HepG2 (cell line): Measurements from ENCODE around the gene TMEM184B. TPM values are rescaled to one million over a fixed set of nuclear protein-coding genes. Genes with fewer than 3 reads are reported as not detected.

ENCODE experiments used
- ATF7 ChIP-seq, 2 experiments: fragments of 450-650 bp in 1 of 2; sonication (generic) in 1 of 2; formaldehyde crosslinking in 1 of 2; IDR thresholded peaks; 2 replicates each; pipeline versions ENCODE4 v1.4.0 to v1.6.1; 2016 to 2020; ENCODE audit warnings: antibody characterized with exemption in 1 of 2, mild to moderate bottlenecking in 1 of 2, missing genetic modification reagents in 1 of 2
- CC2D1A ChIP-seq: sonication (generic); formaldehyde crosslinking; IDR thresholded peaks from 2 replicates; pipeline ENCODE4 v1.8.1; 2023; ENCODE audit warnings: mild to moderate bottlenecking, missing genetic modification reagents
- CENPT ChIP-seq: sonication (generic); formaldehyde crosslinking; IDR thresholded peaks from 2 replicates; pipeline ENCODE4 v1.8.0; 2022; ENCODE audit warnings: low read depth, mild to moderate bottlenecking, moderate library complexity, missing genetic modification reagents
- EZH2 ChIP-seq: conservative IDR thresholded peaks from 2 replicates; pipeline ENCODE4 v1.6.1; 2012; ENCODE audit warnings: mild to moderate bottlenecking, low read depth, low read length, moderate library complexity
- ISX ChIP-seq: sonication (generic); formaldehyde crosslinking; conservative IDR thresholded peaks from 2 replicates; pipeline ENCODE4 v1.5.0; 2020; ENCODE audit warnings: missing genetic modification reagents
- KMT2B ChIP-seq: IDR thresholded peaks from 2 replicates; pipeline ENCODE4 v1.6.1; 2016; ENCODE audit warnings: missing genetic modification reagents, missing compliant biosample characterization
- MED1 ChIP-seq: sonication (generic); formaldehyde crosslinking; IDR thresholded peaks from 2 replicates; pipeline ENCODE4 v1.4.0; 2020; ENCODE audit warnings: missing genetic modification reagents
- NKX3-1 ChIP-seq: sonication (generic); formaldehyde crosslinking; IDR thresholded peaks from 2 replicates; pipeline ENCODE4 v1.5.0; 2020; ENCODE audit warnings: missing genetic modification reagents
- SALL1 ChIP-seq: sonication (generic); formaldehyde crosslinking; IDR thresholded peaks from 2 replicates; pipeline ENCODE4 v1.8.0; 2022; ENCODE audit warnings: mild to moderate bottlenecking, missing genetic modification reagents
- ZFP41 ChIP-seq: sonication (generic); formaldehyde crosslinking; IDR thresholded peaks from 2 replicates; pipeline ENCODE4 v1.4.0; 2020; ENCODE audit warnings: mild to moderate bottlenecking, missing genetic modification reagents, borderline replicate concordance
- ZNF335 ChIP-seq: sonication (generic); formaldehyde crosslinking; IDR thresholded peaks from 2 replicates; pipeline ENCODE4 v1.4.0; 2020; ENCODE audit warnings: missing genetic modification reagents
- ZNF343 ChIP-seq: sonication (generic); formaldehyde crosslinking; IDR thresholded peaks from 2 replicates; pipeline ENCODE4 v1.4.0; 2020; ENCODE audit warnings: mild to moderate bottlenecking, missing genetic modification reagents
- ZNF660 ChIP-seq: sonication (generic); formaldehyde crosslinking; IDR thresholded peaks from 2 replicates; pipeline ENCODE4 v1.5.1; 2020; ENCODE audit warnings: mild to moderate bottlenecking, low read depth, missing genetic modification reagents, borderline replicate concordance
- polyA plus RNA-seq, 8 experiments: library from polyadenylated mRNA; depleted of rRNA in 3 of 8; stranded (reverse) in 7 of 8; unstranded in 1 of 8; fragments of >200 nt; fragmentation: Illumina TruSeq in 4 of 8; extraction: Trizol in 4 of 8; gene quantifications; 2 replicates each; pipeline versions ENCODE4 v1.2.1 to v1.2.3, GENCODE V29; 2011 to 2016; ENCODE audit warnings: low read depth in 4 of 8, missing spikeins in 1 of 8, mixed read lengths in 1 of 8; ENCODE audit not compliant: insufficient read depth in 1 of 8
- total RNA-seq, 5 experiments: library from RNA; depleted of rRNA; stranded (reverse); fragments of >200 nt; fragmentation: Illumina TruSeq; extraction: Trizol; gene quantifications; 2 replicates each; pipeline ENCODE4 v1.2.3, GENCODE V29; 2016; ENCODE audit warnings: low read depth in 1 of 5
- TF ChIP-seq, protein P1 (sequence below), 2 experiments: fragments of 450-650 bp in 1 of 2; sonication (generic) in 1 of 2; formaldehyde crosslinking in 1 of 2; IDR thresholded peaks; 2 replicates each; pipeline versions ENCODE4 v1.6.1 to v1.8.0; 2016 to 2022; ENCODE audit warnings: antibody characterized with exemption in 1 of 2, mild to moderate bottlenecking in 1 of 2, missing genetic modification reagents in 1 of 2
- TF ChIP-seq, protein P2 (sequence below): sonication (generic); formaldehyde crosslinking; IDR thresholded peaks from 2 replicates; pipeline ENCODE4 v1.4.0; 2020; ENCODE audit warnings: missing genetic modification reagents
- TF ChIP-seq, protein P3 (sequence below): IDR thresholded peaks from 2 replicates; pipeline ENCODE4 v1.6.1; 2016
- TF ChIP-seq, protein P4 (sequence below): sonication (generic); formaldehyde crosslinking; IDR thresholded peaks from 2 replicates; pipeline ENCODE4 v1.4.0; 2020; ENCODE audit warnings: missing genetic modification reagents

TMEM184B gene
- total and polyA plus RNA-seq, 2 of the 13 experiments (the other 11 are each of a cell fraction or from before 2014, with no cell fraction given): 15.9 to 16.0 TPM

DNA sequence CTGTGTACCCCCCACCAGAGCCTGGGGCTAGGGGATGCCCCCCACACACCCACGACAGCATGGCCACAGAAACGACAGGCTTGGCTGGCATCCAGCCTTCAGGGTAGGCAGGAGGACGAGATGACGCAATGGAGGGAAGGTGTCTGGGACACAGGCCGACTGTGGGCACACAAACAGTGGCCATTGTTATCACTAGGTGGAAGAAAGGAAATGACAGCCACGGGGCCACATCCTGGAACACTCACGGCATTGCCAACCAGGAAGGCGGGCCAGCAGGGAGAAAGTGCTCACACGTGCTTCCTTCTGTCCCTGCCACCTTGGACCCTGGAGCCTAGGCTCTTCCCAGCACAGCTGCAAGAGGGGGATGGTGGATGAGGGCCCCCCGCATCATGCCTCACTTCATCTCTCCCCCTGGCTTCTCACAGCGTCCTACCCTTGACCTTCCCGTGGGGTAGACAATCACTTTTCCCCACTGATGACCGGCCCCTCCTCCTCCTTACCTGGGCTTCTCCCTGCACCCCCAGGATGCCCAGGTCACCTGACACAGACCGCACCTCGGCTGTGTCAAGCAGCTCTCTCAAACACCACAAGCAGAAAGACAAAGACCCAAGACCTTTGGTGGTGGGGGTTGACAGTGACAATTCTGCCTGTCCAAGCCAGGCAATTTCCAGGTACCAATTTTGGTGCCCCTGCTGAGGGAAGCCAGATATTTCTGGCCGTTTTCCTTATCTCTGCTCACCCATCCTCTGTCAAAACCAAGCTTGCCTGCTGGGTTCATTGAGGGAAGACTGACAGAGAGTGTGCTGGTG is 99.8 kb downstream of the TMEM184B start (continued):
- TF ChIP-seq, protein P1, sequence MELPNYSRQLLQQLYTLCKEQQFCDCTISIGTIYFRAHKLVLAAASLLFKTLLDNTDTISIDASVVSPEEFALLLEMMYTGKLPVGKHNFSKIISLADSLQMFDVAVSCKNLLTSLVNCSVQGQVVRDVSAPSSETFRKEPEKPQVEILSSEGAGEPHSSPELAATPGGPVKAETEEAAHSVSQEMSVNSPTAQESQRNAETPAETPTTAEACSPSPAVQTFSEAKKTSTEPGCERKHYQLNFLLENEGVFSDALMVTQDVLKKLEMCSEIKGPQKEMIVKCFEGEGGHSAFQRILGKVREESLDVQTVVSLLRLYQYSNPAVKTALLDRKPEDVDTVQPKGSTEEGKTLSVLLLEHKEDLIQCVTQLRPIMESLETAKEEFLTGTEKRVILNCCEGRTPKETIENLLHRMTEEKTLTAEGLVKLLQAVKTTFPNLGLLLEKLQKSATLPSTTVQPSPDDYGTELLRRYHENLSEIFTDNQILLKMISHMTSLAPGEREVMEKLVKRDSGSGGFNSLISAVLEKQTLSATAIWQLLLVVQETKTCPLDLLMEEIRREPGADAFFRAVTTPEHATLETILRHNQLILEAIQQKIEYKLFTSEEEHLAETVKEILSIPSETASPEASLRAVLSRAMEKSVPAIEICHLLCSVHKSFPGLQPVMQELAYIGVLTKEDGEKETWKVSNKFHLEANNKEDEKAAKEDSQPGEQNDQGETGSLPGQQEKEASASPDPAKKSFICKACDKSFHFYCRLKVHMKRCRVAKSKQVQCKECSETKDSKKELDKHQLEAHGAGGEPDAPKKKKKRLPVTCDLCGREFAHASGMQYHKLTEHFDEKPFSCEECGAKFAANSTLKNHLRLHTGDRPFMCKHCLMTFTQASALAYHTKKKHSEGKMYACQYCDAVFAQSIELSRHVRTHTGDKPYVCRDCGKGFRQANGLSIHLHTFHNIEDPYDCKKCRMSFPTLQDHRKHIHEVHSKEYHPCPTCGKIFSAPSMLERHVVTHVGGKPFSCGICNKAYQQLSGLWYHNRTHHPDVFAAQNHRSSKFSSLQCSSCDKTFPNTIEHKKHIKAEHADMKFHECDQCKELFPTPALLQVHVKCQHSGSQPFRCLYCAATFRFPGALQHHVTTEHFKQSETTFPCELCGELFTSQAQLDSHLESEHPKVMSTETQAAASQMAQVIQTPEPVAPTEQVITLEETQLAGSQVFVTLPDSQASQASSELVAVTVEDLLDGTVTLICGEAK (IDR thresholded peaks at IDR 0.05): no peak
- TF ChIP-seq, protein P1 (CRISPR knock-in tag; IDR thresholded peaks at IDR 0.05): no peak
- no peak for TF ChIP-seq CENPT (CRISPR knock-in tag)
- TF ChIP-seq, protein P2, sequence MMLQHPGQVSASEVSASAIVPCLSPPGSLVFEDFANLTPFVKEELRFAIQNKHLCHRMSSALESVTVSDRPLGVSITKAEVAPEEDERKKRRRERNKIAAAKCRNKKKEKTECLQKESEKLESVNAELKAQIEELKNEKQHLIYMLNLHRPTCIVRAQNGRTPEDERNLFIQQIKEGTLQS: peak; percentile 82; the same call in 1 of the 2 replicates
- TF ChIP-seq, protein P3, sequence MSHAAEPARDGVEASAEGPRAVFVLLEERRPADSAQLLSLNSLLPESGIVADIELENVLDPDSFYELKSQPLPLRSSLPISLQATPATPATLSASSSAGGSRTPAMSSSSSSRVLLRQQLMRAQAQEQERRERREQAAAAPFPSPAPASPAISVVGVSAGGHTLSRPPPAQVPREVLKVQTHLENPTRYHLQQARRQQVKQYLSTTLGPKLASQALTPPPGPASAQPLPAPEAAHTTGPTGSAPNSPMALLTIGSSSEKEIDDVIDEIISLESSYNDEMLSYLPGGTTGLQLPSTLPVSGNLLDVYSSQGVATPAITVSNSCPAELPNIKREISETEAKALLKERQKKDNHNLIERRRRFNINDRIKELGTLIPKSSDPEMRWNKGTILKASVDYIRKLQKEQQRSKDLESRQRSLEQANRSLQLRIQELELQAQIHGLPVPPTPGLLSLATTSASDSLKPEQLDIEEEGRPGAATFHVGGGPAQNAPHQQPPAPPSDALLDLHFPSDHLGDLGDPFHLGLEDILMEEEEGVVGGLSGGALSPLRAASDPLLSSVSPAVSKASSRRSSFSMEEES (CRISPR knock-in tag): 0 out of 2 replicates have a peak, but pooled peaks have one; percentile 10
- TF ChIP-seq ATF7 (IDR thresholded peaks at IDR 0.05): peak; percentile 37; the same call in 1 of the 2 replicates
- TF ChIP-seq ATF7 (CRISPR knock-in tag; IDR thresholded peaks at IDR 0.05): no peak
- TF ChIP-seq NKX3-1 (CRISPR knock-in tag): no peak
- TF ChIP-seq, protein P4, sequence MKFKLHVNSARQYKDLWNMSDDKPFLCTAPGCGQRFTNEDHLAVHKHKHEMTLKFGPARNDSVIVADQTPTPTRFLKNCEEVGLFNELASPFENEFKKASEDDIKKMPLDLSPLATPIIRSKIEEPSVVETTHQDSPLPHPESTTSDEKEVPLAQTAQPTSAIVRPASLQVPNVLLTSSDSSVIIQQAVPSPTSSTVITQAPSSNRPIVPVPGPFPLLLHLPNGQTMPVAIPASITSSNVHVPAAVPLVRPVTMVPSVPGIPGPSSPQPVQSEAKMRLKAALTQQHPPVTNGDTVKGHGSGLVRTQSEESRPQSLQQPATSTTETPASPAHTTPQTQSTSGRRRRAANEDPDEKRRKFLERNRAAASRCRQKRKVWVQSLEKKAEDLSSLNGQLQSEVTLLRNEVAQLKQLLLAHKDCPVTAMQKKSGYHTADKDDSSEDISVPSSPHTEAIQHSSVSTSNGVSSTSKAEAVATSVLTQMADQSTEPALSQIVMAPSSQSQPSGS: no peak
- TF ChIP-seq CC2D1A (CRISPR knock-in tag): no peak
- TF ChIP-seq SALL1: peak; percentile 62
- TF ChIP-seq ZNF335: no peak
- TF ChIP-seq KMT2B (CRISPR knock-in tag): no peak
- no peak for TF ChIP-seq MED1 (CRISPR knock-in tag)
- TF ChIP-seq EZH2: no peak
- no peak for TF ChIP-seq ZFP41 (CRISPR knock-in tag)
- TF ChIP-seq ZNF343 (CRISPR knock-in tag): no peak
- no peak for TF ChIP-seq ZNF660 (CRISPR knock-in tag)
- TF ChIP-seq ISX (CRISPR knock-in tag): no peak
